ENCODE measurements around the gene FOXD3. TPM values are rescaled to one million over a fixed set of nuclear protein-coding genes. Genes with fewer than 3 reads are reported as not detected.
"Not testable (repeated sequence)": the region's sequence is repeated elsewhere in the genome, so short reads cannot be mapped to it uniquely, and the experiment has no call there.

FOXD3 gene
- total RNA-seq, 1 donor from 2014 or later = 0.05 TPM

DNA sequence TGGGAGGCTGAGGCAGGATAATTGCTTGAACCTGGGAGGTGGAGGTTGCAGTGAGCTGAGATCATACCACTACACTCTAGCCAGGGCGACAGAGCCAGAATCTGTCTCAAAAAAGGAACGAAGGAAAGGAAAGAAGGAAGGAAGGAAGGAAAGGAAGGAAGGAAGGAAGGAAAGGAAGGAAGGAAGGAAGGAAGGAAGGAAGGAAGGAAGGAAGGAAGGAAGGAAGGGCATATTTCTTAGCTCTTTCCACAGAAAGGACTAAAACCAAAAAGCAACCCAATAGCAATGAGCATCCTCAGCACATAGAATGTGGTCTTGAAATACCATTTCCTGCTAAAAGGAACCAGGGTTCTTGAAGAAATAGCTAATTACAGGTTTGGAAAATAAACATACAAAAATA lies 33.9 kb downstream of the FOXD3 start:
- not testable (repeated sequence) for DNase-seq (ENCODE audit: low read depth)

DNA sequence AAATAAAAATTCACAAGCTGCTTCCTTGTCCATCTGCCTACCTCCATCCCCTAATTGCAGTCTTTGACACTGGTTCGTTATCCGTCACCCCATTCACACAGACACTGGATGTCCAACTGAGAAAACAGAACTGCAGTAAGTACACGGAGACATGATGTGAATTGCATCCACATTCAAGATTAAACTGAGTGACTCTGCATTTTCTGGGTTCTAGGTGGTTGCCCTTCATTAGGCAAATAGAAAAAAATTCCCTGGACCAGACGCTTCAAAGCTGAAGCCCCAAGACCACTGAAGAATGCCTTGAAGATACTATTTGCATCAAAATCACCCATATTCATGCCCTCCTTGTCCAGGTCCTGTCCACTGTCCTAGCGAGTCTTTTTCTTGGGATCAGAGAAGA lies 37.2 kb downstream of the FOXD3 start:
- DNase-seq (ENCODE audit: low read depth) = no peak

DNA sequence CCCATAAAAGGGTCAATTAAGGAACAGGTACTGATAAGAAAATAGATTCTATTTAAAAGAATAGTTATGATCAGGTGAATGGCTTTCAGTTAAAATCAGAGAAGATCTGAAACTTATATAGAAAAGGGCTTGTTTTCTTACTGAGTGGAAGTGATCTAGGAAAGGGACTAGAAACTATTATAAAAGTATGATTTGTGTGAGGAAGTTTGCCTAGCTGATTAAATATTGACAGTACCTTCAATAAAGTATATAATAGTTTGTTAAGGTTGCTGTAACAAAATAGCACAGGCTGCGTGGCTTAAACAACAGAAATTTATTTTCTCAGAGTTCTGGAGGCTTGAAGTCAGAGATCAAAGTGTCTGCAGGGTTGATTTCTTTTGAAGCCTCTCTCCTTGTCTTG lies 39.7 kb downstream of the FOXD3 start:
- DNase-seq (ENCODE audit: low read depth) = no peak

DNA sequence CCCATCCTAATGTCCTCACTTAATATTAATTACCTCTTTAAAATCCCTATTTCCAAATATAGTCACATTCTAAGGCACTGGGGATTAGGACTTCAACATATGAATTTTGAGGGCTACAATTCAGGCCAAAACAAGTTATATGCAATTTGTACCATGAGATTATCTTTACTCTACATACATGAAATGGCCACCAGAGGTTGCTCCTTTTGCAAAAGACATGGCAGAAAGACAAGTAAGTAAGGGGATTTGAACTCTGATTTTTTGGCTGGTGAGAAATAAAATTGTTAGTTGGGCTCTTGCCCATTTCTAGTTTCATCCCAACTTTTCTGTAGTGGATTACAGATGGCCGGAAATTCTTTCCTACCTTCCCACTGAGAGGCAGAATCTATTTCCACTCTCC lies 40.2 kb downstream of the FOXD3 start:
- no peak for DNase-seq (ENCODE audit: low read depth)

DNA sequence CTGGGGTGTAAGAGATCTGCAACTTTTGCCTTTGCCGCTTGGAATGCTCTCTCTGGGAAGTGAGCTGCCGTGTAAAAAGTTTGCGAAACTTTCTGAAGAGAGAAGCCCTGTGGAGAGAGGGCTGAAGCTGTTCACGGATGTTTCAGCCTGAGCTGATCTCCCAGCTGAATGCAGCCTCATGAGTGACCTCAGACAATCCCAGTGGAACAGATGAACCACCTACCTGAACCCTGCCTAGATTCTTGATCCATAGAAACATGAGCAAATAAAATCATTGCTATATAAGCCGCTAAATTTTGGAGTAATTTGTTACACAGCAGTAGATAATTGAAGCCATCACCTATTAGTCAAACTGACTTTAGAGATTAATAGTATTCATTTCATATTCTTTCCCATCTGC lies 40.6 kb downstream of the FOXD3 start:
- DNase-seq (ENCODE audit: low read depth) = no peak

DNA sequence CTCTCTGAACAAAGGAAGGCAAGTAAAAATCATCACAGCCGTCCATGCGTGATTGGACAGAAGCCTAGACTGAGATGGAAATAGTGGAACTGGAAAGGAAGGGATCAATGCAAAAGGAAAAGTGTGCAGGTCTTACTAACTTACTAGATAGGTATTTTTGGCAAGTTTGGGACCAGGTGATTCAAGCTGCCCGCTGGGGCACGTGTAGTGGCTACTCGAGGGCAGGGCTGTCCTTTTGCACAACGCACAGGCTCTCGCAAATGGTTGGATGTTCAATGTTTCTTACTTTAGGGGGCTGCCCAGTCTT lies 44.5 kb downstream of the FOXD3 start:
- DNase-seq (ENCODE audit: low read depth) = no peak

DNA sequence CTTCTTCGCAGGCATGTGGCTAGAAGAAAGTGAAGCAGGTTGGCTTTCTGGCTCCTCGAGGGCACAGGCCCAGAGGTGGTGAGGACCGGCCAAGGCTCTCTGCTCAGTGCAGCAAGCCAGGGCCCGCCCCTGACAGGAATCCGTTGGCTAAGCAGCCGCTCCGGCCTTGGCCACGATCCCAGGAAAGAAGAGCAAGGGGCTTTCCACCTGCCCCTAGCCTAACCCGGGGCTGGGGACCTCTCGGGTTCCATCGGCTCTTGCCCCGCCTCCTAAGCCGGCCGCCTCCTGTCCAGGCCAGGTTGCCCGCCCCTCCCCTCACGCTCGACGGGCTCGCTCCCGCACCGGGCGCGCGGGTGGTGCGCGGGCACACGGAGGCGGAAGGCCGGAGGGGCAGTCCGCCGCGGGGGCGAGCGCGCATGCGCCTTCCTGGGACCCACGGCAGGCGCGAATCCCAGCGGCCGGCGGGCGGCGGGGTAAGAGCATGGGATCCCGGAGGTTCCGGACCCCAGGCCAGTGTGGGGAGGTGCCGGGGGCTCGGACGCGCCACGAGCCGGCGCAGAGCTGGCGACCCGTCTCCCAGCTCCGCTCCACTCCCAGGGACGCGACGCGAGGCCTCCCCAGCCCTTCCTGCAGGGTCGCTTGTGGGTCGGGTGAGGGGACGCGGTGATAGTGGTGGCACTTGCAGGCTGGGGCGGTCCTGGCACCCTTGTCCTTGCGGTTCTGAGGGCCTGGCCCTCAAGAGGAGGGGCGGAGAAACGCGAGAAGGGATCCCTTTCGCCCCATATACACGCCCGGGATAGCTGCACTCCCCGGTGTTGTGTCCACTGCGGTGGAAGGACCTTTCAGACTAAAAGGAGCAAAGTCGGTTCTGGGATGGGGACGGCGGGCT lies 45.1 kb downstream of the FOXD3 start, which contains the start of gene ALG6:
Gene ALG6 (plus strand): TSS at position 413 of the 889 bp plus-strand sequence. CDS start 3,351 bp downstream, outside the sequence.
- peak; percentile 96 for DNase-seq (ENCODE audit: low read depth)

DNA sequence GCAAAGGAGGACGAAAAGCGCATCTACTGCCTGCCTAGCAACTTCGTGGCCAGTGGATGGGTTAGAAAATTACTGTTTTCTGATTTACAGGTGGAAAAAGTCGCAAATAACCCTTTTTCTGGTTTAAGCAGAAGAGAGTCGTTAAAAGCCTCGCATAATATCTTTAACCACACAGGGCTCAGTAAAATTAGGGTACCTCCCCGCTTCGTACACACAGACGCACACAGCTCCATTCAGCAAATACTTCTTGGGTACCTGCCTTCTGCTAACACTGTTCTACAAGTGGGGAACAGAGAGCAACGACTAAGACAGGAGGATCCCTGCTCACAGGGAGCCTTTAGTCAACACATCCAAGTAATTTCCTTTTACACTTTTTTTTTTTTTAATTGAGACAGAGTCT lies 45.8 kb downstream of the FOXD3 start:
- no peak for DNase-seq (ENCODE audit: low read depth)

Small RNA genes within 50 kb of the gene (microRNA-seq; reads per million reads assigned to microRNA genes)
- not detected for gene MIR6068

Other genes with a start within 250 kb of the FOXD3 start
- 7.5 and 7.6 TPM in 2 replicates for gene ALG6, start 45.1 kb downstream of the FOXD3 start, total RNA-seq
- gene ITGB3BP, start 200.7 kb downstream of the FOXD3 start, total RNA-seq = 13.7 and 18.1 TPM in 2 replicates
- 8.8 and 9.8 TPM in 2 replicates for gene EFCAB7, start 201.0 kb downstream of the FOXD3 start, total RNA-seq